ENCODE measurements around the gene BAIAP2.

- no peak for TF ChIP-seq CTCF (IDR thresholded peaks at IDR 0.05)
- TF ChIP-seq POLR2A (IDR thresholded peaks at IDR 0.05) = no peak
Observed at GRCh38 chr17:81081222-81082176, 46.5 kb downstream of the BAIAP2 start.
